ENCODE results near the gene EIF4G3.

- no peak for TF ChIP-seq CTCF (IDR thresholded peaks at IDR 0.05 in 2 of 3, conservative IDR thresholded peaks at IDR 0.05 in 1 of 3; ENCODE audit: control insufficient read depth in 2 of 3, extremely low read depth in 1 of 3, insufficient read depth in 1 of 3, low read depth in 3 of 3, low read length in 3 of 3)
- no peak for TF ChIP-seq CBX3 (IDR thresholded peaks at IDR 0.05; ENCODE audit: borderline replicate concordance, low read depth)
- no peak for TF ChIP-seq POLR2A (IDR thresholded peaks at IDR 0.05; ENCODE audit: low read depth, low read length)
- no peak for TF ChIP-seq SUZ12 (IDR thresholded peaks at IDR 0.05; ENCODE audit: unreplicated experiment)
- TF ChIP-seq ETV6 (conservative IDR thresholded peaks at IDR 0.05 in 1 of 2, IDR thresholded peaks at IDR 0.05 in 1 of 2; ENCODE audit: borderline replicate concordance in 1 of 2, low read depth in 1 of 2) = no peak
- no peak for TF ChIP-seq EP300 (IDR thresholded peaks at IDR 0.05; ENCODE audit: borderline replicate concordance in 1 of 2, control insufficient read depth in 1 of 2, low read depth in 2 of 2, low read length in 2 of 2)
- TF ChIP-seq ZNF384 (IDR thresholded peaks at IDR 0.05; ENCODE audit: borderline replicate concordance, low read depth, low read length) = no peak
- TF ChIP-seq STAT3 (IDR thresholded peaks at IDR 0.05; ENCODE audit: low read depth, low read length) = no peak
- no peak for TF ChIP-seq BHLHE40 (IDR thresholded peaks at IDR 0.05; ENCODE audit: borderline replicate concordance in 1 of 2, low read depth in 2 of 2, low read length in 1 of 2)
- no peak for TF ChIP-seq CBX5 (IDR thresholded peaks at IDR 0.05; ENCODE audit: low read depth)
- no peak for TF ChIP-seq NFYB (IDR thresholded peaks at IDR 0.05; ENCODE audit: insufficient read depth, low read depth, low read length)
- TF ChIP-seq MXI1 (IDR thresholded peaks at IDR 0.05; ENCODE audit: low read depth, low read length) = no peak
These were observed 336.0 kb downstream of the EIF4G3 start for GRCh38 chr1:20840731-20841130.

All from GM12878 (cell line).